Thyroid gland (tissue), 4 donors: ENCODE measurements around the gene MTF2.

Experiments
- CTCF ChIP-seq, 6 experiments: fragments of 200-600 bp in 3 of 6; fragments of 450-650 bp in 3 of 6; sonication (generic) in 3 of 6; IDR thresholded peaks; one replicate each; pipeline ENCODE4 v1.5.1; 2016 to 2019; ENCODE audit warnings: antibody characterized with exemption in 6 of 6, mild to moderate bottlenecking in 2 of 6, inconsistent platforms in 1 of 6, moderate library complexity in 1 of 6
- POLR2A ChIP-seq, 2 donors: fragments of 450-650 bp; IDR thresholded peaks; one replicate each; pipeline ENCODE4 v1.6.1; 2017; ENCODE audit warnings: antibody characterized with exemption in 2 of 2, mild to moderate bottlenecking in 2 of 2, moderate library complexity in 1 of 2

DNA sequence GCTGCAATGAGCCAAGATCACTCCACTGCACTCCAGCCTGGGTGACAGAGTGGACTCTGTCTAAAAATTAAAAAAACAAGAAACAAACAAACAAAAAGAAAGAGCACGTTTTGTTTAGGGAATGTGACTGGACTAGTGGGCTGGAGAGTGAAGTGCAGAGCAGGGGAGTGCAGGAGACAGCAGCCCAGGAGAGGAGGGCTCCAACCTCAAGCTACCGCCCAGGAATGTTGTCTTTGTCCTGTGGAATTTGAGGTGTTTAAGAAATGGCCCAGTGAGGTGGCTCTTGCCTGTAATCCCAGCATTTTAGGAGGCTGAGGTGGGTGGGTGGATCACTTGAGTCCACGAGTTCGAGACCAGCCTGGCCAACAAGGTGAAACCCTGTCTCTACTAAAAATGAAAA lies 42.4 kb upstream of the MTF2 start:
- no peak for TF ChIP-seq POLR2A (IDR thresholded peaks at IDR 0.05)
- no peak for TF ChIP-seq CTCF (IDR thresholded peaks at IDR 0.05)
